Heart left ventricle (tissue), 13 donors: Measurements from ENCODE around the gene HMX2.

ENCODE experiments used
- CTCF ChIP-seq, 12 donors: fragments of 200-600 bp; sonication (generic) in 4 of 12; IDR thresholded peaks; one replicate each; pipeline versions ENCODE4 v1.5.0 to v1.8.0; 2018 to 2022; ENCODE audit warnings: antibody characterized with exemption in 12 of 12, mild to moderate bottlenecking in 5 of 12
- POLR2A ChIP-seq, 2 donors: fragments of 450-650 bp; IDR thresholded peaks; one replicate each; pipeline ENCODE4 v1.6.1; 2017; ENCODE audit warnings: antibody characterized with exemption in 2 of 2, mild to moderate bottlenecking in 2 of 2, moderate library complexity in 2 of 2
- donor health status: ischemic (EF 13 %, LVEDD 7.1; RV severe dilation, severe dysfunction).
- donor health status: DM: no; HTN: yes; CAD: no.
- donor health status: DM: no; HTN: no; CAD: no.
- donor health status: ischemic (EF 25% LVEDD 6.9; RV normal size, moderate dysfunction).
- donor health status: ischemic (EF 25% LVEDD 5.7; RV mildly dilated, moderate dysfunction).
- donor health status: ischemic (EF 35%, LVEDD 5.7; RV mildly dilated, moderate dysfunction).
- donor health status: nonischemic (EF 11% LVEDD 7.7; RV severe dilation, severe dysfunction).
- donor health status: DM: yes; HTN: yes; CAD: no.
- donor health status: PGD.
- donor health status: ischemic (EF 29% LVEDD 5.4; RV normal size, mild dysfunction).
- donor health status: nonischemic (EF 23%, LVEDD 6.1; RV moderate dilation, normal function).

GRCh38 chr10:123160311-123160980 is 12.5 kb downstream of the HMX2 start:
- no peak for TF ChIP-seq CTCF (IDR thresholded peaks at IDR 0.05)
- TF ChIP-seq POLR2A (IDR thresholded peaks at IDR 0.05) = no peak
